ENCODE data around the gene PUSL1.

Gene PUSL1

DNA sequence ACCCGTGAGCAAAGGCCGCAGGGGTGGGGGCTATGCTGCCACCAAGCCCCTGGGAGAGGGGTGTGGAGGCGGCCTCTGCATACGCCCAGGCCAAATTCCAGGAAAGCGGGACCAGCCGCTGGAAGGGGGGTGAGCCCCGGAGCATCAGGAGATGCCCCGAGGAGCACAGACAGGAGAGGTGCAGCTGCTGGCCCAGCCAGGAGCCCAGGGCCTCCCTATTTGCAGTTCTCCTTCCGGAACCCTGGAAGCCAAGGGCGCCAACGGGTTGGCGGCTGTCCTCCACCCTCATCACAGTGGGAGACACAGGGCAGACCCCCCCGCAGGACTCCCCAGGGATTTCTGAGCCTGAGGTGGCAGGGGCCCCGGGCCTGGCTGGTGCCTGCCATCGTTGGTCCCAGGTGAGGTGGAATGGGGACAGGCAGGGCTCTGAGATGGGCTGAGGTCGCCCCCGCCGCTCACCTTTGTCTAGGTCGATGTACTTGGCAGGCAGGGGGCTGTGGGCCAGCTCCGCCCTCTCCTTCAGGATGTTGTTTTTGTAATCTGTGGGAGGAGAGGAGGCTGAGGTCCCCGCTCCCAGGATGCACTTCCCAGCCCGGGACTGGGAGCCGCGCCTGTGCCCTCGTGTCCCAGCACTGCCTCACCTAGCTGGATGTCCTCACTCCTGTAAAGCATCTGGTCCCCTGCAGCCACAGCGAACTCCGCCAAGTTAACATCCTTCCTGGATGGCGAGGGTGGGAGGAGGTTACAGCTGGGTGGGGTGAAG lies 45.2 kb downstream of the PUSL1 start:
- DNase-seq (ENCODE audit: low read depth in 2 of 2): no peak

- no peak for DNase-seq (ENCODE audit: low read depth in 2 of 2)
Measured at GRCh38 chr1:1354271-1355247, 46.2 kb downstream of the PUSL1 start.

- no peak for DNase-seq (ENCODE audit: low read depth in 2 of 2)
Measured at GRCh38 chr1:1355416-1355815, 47.0 kb downstream of the PUSL1 start.

DNA sequence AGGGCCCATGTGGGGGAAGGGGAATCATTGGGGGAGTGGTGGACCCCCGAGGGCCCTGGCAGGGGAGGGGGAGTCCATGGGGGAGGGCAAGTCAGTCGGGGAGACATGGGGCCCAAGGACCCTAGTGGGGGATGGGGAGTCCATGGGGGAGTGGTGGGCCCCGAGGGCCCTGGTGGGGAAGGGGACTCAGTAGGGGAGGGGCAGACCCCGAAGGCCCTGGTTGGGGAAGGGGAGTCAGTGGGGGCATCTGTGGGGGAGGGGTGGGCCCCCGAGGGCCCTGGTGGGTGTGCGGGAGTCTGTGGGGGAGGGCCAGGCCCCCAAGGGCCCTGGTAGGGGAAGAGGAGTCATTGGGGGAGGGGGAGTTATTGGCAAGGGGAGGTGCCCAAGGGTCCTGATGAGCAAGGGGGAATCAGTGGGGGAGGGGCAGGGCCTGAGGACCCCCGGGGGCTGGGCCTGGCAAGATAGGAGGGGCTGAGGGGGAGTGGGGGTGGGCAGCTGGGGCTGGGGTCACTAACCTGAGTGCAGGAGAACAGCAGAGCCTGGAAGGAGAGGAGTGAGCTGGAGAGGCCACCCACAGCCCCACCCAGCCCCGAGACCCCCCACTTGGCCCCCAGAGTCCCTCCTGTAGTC lies 47.9 kb downstream of the PUSL1 start:
- DNase-seq (ENCODE audit: low read depth in 2 of 2): no peak

- no peak for DNase-seq (ENCODE audit: low read depth in 2 of 2)
Measured at GRCh38 chr1:1356796-1357401, 48.5 kb downstream of the PUSL1 start.

- no peak for DNase-seq (ENCODE audit: low read depth in 2 of 2)
Measured at GRCh38 chr1:1357871-1358432, 49.6 kb downstream of the PUSL1 start.

- DNase-seq (ENCODE audit: low read depth in 2 of 2): no peak
Measured at GRCh38 chr1:1358433-1359271, 50.3 kb downstream of the PUSL1 start, which contains the start of gene MXRA8. MXRA8 (minus strand) TSS chr1:1358555; CDS start chr1:1358504, 51 bp downstream.

- DNase-seq (ENCODE audit: low read depth in 2 of 2): no peak
Measured at GRCh38 chr1:1359308-1359663, 50.9 kb downstream of the PUSL1 start.

GRCh38 chr1:1359664-1360468 lies 51.5 kb downstream of the PUSL1 start:
- no peak for DNase-seq (ENCODE audit: low read depth in 2 of 2)

GRCh38 chr1:1360506-1361169 lies 52.2 kb downstream of the PUSL1 start:
- no peak for DNase-seq (ENCODE audit: low read depth in 2 of 2)
